Pulmonary artery endothelial cell (primary cell): ENCODE data around the gene NSMCE3. TPM values are rescaled to one million over a fixed set of nuclear protein-coding genes. Genes with fewer than 3 reads are reported as not detected.

ENCODE experiments used
- DNase-seq: peaks from one replicate; pipeline ENCODE4 v3.0.0-alpha.2; 2011; ENCODE audit warnings: low read depth, low spot score
- total RNA-seq: library from RNA; depleted of rRNA; stranded (reverse); fragments of >200 nt; gene quantifications from 2 replicates; pipeline ENCODE4 v1.2.3, GENCODE V29; 2014

NSMCE3 gene
- 7.2 and 7.5 TPM in 2 replicates for total RNA-seq

DNA sequence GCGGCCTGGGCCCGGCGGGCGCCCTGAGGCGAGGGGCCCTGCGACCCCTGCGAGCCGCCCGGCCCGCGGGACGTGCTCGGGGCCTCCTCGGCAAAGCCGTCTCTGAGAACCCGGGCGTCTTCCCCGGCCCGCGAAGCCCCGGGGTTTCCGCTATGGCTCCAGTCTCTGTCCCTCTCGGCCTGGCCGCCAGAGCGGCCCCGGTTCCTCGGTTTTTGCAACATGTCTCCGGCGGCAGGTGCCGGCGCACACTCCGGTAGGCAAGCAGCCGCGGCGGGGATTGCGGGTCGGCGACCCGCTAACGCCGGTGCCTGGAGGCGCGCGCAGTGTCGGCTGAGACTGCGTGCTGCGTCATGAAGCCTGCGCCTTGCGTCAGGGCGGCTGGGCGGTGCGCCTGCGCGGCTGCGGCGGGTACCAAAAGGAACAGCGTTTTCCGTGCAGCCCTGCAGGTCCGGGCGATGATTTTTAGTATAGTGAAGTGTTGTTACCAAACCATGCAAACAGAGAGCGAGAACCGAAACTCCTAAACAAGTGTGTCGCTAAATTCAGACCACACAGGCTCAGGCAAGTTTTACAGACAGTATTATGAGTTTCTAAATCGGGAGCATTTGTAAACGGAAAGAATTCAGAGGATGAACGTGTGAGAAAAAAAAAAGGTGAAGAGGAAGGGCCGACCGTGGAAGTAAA is at the start of gene NSMCE3:
NSMCE3 (minus strand) TSS at position 338 of the 684 bp plus-strand sequence; CDS start at position 221, 117 bp downstream.
- DNase-seq: peak; percentile 56

DNA sequence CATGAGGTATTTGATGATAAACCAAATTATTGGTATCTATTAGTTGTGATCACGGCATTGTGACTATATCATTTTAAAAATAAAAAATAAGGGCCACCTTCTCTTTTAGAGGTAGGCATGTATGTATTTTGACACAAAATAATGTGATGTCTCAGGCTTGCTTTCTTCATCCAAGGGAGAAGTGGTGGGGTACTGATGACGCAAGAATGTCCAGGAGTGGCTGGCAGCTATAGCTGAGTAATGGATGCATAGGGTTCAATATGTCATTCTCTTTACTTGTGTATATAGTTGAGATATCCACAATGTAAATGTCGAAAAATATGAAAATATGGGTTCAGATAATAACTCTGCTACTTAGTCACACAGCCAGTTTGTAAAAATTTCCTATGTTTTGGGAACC is 46.8 kb upstream of the NSMCE3 start:
- DNase-seq: no peak

DNA sequence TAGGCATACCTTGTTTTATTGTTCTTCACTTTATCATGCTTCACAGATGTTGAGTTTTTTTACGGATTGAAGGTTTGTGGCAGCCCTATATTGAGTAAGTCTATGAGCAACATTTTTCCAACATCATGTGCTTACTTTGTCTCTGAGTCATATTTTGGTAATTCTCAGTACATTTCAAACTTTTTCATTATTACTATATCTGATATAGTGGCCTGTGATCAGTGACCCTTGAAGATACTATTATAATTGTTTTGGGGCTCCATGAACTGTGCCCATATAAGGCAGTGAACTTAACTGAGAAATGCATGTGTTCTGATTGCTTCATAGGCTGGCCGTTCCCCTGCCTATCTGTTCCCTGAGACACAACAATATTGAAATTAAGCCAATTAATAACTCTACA is 42.8 kb upstream of the NSMCE3 start:
- no peak for DNase-seq

DNA sequence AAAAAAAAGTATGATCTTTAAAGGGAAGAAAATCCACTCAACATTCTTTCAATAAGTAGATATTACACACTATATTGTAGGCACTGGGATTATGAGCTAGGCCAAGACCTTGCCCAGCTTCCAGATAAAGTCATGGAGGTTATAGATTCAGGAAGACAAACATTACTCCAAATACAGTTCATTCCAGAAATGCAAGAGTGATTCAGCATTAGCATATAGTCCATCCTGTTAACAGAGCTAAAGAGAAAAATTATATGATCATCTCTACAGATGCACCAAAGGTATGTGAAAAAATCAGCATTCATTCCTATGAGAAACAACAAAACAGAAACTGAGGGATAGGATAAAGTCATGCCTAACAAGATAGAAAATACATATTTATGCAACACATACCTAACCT is 42.1 kb upstream of the NSMCE3 start:
- DNase-seq: no peak

DNA sequence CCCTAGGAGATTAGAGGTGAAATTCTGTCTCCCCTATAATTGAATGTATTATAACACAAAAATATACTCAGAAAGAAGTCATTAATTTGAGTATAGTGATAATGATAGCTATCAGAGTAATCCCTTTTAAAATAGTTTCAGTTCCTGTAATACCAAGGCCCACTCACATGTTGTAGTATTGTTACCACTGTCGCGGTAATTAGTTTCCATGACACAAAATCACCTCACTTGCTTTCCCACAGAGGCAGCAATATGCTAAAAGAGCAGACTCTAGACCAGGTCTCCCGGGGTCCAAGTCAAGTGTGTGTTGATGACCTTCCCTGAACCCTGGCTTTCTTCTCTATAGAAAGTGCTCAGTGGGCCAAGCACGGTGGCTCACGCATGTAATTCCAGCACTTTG is 39.5 kb upstream of the NSMCE3 start:
- DNase-seq: no peak

DNA sequence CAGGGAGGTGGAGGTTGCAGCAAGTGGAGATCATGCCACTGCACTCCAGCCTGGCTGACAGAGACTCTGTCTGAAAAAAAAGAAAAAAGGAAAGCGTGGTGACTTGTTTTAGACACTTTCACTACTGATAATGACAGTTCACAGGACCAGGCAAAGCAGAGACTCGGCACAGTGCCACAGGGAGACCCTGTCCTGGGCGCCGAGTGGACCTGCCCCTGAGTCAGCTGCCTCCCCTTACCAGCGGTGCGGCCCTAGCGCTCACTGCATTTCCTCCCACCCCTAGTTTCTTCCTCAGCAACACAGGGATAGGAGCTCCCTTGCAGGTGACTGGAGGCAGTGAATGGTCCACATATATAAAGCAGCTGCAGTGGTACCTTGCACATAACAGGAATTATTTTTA is 38.7 kb upstream of the NSMCE3 start:
- DNase-seq: no peak

DNA sequence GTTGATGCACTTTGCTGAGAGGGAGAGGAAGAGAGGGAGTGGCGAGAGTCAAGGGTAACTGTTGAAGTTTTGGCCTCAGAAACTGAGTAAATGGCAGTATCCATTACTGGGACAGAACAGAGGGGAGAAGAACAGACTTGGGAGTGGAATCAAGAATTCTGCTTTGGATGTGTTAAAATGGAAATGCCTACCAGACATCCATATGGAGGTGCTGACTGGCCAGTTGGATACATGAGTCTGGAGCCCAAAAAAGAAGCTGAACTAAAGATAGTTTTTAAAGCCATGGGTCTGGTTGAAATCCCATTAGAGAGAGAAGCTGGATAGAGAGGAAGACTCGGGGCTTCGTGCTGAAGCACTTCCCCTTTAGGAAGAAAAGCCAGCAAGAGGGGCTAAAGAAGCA is 35.9 kb upstream of the NSMCE3 start:
- no peak for DNase-seq

DNA sequence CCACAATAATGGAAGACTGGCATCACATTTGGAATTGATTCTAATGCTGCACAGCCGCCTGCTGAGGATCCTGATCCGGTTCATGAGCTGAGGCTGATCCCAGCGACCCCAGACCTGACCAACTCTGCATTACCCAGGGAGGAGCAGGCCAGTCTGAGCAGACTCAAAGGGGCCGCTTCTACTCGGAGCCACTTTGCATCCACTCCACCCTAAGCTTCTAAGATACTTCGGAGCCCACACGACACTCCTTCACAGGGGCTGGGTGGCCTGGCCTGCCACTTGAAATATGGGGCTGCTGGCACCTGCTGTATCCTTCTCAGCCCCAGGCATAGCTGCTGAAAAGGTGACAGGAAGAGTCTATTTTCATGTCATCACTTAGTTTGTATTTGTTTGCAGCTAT is 33.2 kb upstream of the NSMCE3 start:
- DNase-seq: no peak

DNA sequence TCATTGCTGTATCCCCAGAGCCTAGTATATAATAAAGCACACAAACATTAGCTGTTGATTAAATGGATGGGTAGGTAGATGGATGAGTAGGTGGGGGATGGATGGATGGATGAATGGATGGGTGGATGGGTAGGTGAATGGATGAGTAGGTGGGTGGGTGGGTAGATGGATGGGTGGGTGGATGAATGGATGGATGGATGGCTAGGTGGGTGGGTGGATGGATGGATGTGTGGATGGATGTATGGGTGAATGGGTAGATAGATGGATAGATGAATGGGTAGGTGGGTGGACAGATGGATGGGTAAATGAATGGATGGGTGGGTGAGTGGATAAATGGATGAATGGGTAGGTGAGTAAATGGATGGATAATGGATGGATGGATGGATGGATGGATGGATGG is 30.2 kb upstream of the NSMCE3 start:
- DNase-seq: no peak

DNA sequence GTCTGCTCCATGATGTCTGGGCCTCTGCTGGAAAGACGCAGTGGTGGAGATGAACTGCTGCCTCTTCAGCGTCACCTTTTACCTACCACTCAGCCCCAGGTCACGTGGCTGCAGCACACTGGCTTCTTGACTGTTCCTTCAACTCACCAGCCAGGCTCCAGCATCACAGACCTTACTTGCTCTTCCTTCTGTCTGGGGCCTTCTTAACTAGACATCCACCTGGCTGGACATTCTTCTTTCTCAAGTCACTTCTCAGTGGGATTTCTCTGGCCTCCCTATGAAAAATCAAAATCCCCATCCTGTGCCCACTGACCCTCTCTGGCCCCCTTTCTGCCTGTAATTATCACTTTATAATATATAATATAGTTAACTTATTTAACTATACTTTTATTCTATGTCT is 29.7 kb upstream of the NSMCE3 start:
- DNase-seq: no peak

DNA sequence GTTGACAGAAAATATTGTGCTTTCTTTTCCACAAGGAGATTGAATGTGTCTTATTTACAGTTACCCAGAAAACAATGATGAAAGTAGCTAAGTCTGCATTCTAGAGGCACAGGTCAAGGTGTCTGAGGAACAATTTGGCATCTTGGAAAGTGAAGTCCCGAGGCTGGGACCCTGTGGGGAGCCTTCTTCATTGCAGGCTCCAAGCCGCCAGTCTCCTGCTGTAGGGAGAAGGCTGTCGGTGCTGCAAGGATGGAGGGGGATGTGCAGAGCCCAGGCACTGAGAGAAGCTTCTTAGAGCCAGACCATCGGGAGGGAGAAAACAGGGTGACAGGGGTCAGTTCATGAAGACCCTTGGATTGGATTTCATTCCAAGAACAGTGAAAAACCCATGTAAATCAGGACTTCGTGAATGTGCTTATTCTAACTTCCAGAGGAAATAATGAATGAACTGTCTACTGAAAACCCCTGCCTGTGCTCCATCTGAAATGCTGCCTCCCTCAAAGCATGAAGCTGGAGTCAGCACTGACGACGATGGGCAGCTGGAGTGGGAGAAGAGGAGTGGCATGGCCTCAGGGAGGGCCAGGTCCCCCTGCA is 25.2 kb upstream of the NSMCE3 start:
- no peak for DNase-seq

DNA sequence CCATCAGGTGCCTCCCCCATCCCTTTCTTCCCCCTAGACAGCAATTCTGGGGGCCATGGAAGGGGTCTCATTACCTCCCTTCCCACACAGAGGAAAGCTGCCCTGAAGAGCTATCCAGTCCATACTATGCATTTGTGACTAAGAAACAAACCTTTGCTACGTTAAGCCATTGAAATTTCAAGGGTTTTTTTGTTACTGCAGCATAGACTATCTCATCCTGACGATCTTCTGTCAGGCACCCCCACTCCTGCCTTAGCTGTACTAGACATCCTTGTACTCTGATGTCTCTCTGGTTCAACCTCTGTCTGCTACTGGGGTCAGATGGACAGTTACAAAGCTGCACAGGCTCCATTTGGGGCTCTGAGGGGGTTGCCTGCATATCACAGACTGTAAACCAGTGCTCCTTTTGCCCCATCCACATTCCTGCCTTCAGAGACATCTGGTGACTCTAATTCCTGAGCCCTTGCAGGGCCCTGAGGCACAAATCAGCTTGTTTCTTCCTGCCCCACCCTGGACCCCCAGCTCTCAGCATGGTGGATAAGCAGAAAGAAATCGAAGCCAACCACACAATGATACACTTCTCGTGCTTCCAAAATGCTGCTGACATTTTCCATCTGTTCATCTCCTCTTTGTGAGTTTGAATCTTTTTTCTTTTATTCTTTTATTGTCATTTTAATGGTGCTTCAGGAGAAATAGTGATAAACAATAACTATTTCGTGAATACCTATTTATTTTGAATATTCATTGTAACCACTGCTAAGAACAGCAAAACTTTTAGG is 21.6 kb upstream of the NSMCE3 start:
- DNase-seq: no peak

DNA sequence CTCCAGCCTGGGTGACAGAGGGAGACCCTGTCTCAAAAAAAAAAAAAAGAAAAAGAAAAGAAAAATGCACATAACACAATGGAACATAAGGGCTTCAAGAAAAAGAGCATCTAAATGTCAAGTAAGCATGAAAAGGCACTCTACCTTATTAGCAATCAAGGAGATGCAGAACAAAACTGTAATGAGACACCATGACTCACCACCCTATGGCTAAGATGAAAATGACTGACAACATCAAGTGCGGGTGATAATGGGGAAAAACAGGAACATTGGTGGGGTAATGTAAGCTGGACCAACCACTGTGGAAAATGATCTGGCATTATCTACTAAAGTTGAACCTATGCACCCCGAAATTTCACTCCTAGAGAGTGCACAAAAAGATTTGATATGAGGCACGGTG is 19.6 kb upstream of the NSMCE3 start:
- no peak for DNase-seq

DNA sequence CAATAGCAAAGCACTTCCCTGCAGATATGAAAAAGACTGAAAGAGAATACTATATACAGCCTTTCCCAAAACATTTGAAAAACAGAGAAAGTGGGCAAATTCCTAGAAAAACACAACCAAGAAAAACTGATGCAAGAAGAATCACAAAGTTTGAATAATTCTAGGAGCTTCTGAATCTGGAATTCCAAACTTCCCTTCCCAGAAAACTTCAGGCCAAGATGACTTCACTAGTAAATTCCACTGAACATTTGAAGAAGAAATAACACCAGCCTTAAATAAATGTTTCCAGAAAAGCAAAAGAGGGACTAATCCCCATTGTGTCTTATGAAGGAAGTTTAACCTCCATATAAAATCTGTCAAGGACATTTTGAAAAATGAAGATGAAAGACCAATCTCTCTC is 15.8 kb upstream of the NSMCE3 start:
- DNase-seq: no peak

DNA sequence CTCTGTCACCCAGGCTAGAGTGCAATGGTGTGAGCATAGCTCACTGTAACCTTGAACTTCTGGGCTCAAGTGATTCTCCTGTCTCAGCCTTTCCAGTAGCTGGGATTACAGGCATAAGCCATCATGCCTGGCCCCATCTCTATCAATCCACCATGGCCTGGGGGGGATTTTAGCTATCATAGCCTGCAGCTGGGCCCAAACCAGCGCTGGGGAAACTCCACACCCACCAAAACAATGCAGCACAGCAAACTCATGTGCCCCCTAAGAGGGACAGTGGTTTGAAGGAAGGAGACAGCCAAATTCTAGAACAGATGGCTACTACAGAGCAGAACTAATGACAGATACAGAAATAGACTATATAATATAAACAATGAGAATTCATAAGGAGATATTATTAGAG is 13.8 kb upstream of the NSMCE3 start:
- no peak for DNase-seq

DNA sequence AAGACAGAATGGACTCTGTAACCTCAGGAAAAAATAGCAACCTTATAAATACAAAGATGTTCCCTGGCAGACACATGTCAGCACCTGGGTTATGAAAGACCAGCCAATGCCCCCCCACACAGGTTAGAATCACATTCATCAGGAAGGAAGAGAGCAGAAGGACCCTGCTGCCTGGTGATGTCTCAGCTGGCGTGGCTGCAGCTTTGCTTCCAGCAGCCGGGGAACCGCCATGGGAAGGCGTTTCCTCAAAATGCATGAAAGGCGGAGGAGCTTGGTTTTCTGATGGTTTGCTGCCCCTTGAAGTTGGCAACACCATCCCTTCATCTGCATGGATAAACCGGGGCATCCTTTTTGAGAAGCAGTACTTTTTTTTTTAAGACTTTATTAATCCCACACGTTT is 10.9 kb upstream of the NSMCE3 start:
- no peak for DNase-seq

DNA sequence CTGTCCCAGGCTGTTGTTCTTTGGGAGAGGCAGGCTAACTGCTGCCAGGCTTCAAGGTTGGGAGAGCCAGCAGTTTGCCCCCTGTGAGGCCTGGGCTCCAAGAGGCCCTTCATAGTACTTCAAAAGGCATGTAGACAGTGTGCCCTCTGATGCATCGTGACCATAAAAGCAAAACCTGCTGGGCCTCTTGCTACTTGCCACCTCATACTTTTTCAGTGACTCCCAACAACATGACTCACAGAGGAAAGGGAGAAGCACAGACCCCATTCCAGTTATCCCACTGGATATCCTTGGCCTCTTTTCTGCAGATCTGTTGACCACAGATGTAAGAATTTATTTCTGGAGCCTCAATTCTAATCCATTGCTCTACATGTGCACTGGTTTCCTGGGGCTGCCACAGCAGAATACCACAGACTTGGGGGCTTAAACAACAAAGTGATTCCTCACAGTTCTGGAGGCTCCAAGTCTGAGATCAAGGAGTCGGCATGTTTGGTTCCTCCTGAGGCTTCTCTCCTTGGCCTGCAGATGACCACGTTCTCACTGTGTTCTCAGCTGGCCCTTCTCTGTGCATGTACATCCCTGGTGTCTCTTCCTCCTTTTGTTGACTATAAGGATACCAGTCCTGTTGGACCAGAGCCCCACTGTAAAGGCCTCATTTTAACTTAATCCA is 8.9 kb upstream of the NSMCE3 start:
- no peak for DNase-seq

DNA sequence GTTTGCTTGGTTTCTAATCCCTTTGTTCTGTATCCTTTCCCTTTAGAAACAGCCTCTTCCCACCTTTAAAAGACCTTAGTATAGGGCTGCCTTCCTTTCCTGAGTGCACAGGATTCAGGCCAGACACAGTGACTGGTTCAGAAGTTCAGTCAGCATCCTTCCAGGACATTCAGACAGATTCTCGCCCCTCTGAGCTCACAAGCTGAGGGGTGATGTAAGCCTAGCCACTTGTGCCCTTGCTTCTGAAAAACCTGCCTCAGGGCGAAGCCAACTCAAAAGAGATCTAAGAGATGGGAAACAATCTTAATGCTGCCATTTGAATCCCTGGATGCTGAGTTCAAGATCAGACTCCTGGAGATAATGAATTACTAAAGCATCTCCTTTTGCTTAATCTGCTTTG is 6.7 kb upstream of the NSMCE3 start:
- no peak for DNase-seq

DNA sequence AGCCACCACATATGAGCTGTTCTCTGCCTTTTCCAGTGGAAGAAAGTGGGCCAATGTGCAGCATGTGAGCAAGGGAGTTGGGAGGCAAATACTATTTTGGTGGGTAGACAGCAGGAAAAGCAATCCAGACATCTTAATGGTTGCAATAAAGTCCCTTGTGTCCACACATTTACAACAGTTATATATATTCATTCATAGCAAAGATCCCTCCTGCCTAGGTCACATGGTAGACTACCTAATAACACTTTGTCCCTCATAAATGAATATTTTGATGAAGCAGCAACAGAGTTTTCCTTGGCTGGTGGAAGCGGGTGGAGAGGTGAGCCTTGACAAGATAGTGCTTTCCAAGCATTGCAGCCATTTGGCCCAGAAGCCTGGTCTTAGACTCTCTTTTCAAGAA is 6.2 kb upstream of the NSMCE3 start:
- DNase-seq: no peak

DNA sequence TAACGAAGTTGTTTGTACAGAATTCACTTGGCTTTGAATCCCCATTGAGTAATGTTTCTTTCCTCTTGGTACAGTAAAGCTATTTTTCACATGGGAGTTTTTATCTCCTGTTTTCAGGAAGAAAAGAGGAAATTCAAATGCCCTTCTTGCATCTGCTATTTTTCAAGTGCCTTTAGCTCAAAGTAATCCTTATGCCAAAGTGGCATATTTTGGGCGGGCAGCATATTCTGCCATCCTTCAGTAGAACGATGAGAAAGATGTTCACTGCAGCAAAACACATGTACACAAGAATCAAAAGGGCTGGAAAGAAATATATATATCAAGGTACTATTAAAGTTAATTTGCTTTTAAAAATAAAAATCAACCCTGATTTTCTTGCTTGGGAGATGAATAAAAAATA is 5.3 kb upstream of the NSMCE3 start:
- no peak for DNase-seq

DNA sequence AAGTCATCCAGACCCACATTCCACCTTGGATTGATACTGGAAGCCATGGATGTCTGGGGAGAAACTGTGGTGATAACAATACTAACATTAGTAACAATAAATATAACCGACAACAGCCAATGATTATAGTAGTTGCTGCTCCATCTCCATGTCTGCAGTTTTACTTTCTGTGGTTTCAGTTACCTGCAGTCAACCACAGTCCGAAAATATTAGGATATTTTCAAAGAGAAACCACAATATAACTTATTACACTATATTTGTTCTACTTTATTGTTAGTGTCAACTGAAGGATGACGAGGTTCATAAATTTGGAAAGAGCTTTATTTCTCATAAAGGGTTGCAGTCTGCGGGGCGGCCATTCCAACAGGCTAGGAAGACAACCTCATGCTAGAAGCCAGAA is 2.6 kb upstream of the NSMCE3 start:
- no peak for DNase-seq

DNA sequence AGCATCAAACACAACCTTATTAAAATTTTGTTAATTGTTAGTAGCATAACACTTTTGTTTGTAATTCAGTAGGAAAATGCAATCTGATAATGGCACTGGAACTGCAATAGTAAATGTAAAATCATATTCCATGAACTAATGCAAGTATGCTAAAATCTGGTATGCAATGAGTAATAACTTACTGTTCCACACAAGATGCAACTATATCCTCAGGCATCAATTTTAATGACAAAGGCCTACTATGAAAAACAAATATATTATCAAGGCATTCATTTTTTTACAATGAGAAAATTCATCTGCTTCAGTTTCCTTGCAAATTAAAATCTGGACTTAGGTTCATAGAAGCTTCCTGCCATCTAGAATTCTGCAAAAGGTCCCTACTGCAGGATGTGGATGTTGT is 1.4 kb upstream of the NSMCE3 start:
- no peak for DNase-seq
